Hepatocyte (in vitro differentiated cells): ENCODE results near the gene CEP112.

ENCODE experiments used
- EZH2 ChIP-seq: fragments of 200-600 bp; sonication (generic); IDR thresholded peaks from 2 replicates; pipeline ENCODE4 v1.6.1; 2016; ENCODE audit warnings: antibody characterized with exemption, mild to moderate bottlenecking, borderline replicate concordance
- TF ChIP-seq, protein P1 (sequence below): fragments of 200-600 bp; sonication (generic); IDR thresholded peaks from 2 replicates; pipeline ENCODE4 v1.5.1; 2016; ENCODE audit warnings: antibody characterized with exemption, mild to moderate bottlenecking; ENCODE audit not compliant: poor library complexity

DNA sequence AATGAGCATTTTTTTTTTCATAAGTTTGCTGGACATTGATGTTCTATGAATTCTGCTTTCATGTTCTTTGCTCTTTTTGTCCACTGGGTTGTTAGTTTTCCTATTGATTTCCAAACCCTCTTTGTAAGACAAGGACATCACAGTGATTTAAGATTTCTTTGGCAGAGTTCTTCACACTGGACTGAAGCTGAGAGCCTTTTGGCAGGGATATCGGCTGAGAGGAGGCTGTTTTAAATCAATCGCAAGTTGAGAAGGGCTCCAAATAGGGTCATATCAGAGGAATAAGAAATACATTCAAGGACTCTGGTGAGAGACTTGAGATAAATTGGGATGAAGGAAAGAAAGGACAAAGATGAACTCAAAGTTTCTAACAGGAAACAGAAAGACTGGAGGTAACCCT, 464.7 kb downstream of the CEP112 start:
- TF ChIP-seq, protein P1, sequence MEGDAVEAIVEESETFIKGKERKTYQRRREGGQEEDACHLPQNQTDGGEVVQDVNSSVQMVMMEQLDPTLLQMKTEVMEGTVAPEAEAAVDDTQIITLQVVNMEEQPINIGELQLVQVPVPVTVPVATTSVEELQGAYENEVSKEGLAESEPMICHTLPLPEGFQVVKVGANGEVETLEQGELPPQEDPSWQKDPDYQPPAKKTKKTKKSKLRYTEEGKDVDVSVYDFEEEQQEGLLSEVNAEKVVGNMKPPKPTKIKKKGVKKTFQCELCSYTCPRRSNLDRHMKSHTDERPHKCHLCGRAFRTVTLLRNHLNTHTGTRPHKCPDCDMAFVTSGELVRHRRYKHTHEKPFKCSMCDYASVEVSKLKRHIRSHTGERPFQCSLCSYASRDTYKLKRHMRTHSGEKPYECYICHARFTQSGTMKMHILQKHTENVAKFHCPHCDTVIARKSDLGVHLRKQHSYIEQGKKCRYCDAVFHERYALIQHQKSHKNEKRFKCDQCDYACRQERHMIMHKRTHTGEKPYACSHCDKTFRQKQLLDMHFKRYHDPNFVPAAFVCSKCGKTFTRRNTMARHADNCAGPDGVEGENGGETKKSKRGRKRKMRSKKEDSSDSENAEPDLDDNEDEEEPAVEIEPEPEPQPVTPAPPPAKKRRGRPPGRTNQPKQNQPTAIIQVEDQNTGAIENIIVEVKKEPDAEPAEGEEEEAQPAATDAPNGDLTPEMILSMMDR: no peak
- no peak for TF ChIP-seq EZH2
